Central memory CD8-positive, alpha-beta T cell (primary cell): ENCODE data around the gene UTP14C.
"Not testable (repeated sequence)": the region's sequence is repeated elsewhere in the genome, so short reads cannot be mapped to it uniquely, and the experiment has no call there.

Experiments
- ATAC-seq: fragments of 150-1000 bp; cut with Tn5 transposase; replicated peaks from 2 replicates; pipeline ENCODE4 v1.10.0; 2022; ENCODE audit warnings: mild to moderate bottlenecking, moderate FRiP score, moderate number of reproducible peaks; ENCODE audit not compliant: poor library complexity, severe bottlenecking; ENCODE audit errors: extremely low read depth
- DNase-seq, 2 donors: peaks; one replicate each; pipeline ENCODE4 v3.0.0; 2021; ENCODE audit warnings: low spot score in 2 of 2
- H3K27ac Mint-ChIP-seq: one replicate; pipeline ENCODE4 v1.8.0; 2022; ENCODE audit warnings: low read depth, mild to moderate bottlenecking, moderate library complexity, mixed read lengths
- H3K27me3 Mint-ChIP-seq: one replicate; pipeline ENCODE4 v1.8.0; 2022; ENCODE audit warnings: mixed read lengths
- H3K36me3 Mint-ChIP-seq: one replicate; pipeline ENCODE4 v1.8.0; 2022; ENCODE audit warnings: mild to moderate bottlenecking, moderate library complexity, mixed read lengths; ENCODE audit not compliant: insufficient read depth
- H3K4me1 Mint-ChIP-seq: one replicate; pipeline ENCODE4 v1.8.0; 2022; ENCODE audit warnings: mixed read lengths
- H3K4me3 Mint-ChIP-seq: one replicate; pipeline ENCODE4 v1.8.0; 2022; ENCODE audit warnings: mild to moderate bottlenecking, moderate library complexity, mixed read lengths
- H3K9me3 Mint-ChIP-seq: one replicate; pipeline ENCODE4 v1.8.0; 2022; ENCODE audit warnings: mixed read lengths

The UTP14C gene, protein sequence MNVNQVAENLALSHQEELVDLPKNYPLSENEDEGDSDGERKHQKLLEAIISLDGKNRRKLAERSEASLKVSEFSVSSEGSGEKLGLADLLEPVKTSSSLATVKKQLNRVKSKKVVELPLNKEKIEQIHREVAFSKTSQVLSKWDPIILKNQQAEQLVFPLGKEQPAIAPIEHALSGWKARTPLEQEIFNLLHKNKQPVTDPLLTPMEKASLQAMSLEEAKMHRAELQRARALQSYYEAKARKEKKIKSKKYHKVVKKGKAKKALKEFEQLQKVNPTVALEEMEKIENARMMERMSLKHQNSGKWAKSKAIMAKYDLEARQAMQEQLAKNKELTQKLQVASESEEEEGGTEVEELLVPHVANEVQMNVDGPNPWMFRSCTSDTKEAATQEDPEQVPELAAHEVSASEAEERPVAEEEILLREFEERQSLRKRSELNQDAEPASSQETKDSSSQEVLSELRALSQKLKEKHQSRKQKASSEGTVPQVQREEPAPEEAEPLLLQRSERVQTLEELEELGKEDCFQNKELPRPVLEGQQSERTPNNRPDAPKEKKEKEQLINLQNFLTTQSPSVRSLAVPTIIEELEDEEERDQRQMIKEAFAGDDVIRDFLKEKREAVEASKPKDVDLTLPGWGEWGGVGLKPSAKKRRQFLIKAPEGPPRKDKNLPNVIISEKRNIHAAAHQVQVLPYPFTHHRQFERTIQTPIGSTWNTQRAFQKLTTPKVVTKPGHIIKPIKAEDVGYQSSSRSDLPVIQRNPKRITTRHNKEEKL

DNA sequence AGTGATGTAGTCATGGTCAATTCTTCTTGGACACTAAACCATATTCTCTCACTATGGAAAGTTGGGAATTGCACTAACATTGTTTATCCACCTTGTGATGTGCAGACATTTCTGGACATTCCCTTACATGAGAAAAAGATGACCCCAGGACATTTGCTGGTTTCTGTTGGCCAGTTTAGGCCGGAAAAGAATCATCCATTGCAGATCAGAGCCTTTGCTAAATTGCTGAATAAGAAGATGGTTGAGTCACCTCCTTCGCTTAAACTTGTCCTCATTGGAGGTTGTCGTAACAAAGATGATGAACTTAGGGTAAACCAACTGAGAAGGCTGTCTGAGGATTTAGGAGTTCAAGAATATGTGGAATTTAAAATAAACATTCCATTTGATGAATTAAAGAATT lies at the start of gene UTP14C:
Gene UTP14C (plus strand): TSS at position 211 of the 400 bp plus-strand sequence. CDS start 4,114 bp downstream, outside the sequence.
- Mint-ChIP-seq H3K36me3 (peaks cover 42% of the 10 kb centered on the region), H3K4me3 (no peak within 1 kb of the TSS), H3K4me1 (peaks cover 42% of the 10 kb centered on the region), H3K27ac (no peak within 1 kb of the TSS), H3K9me3 (no peaks in the 10 kb centered on the region), H3K27me3 (no peaks in the 10 kb centered on the region)
- DNase-seq (no peak), ATAC-seq (no peak)

DNA sequence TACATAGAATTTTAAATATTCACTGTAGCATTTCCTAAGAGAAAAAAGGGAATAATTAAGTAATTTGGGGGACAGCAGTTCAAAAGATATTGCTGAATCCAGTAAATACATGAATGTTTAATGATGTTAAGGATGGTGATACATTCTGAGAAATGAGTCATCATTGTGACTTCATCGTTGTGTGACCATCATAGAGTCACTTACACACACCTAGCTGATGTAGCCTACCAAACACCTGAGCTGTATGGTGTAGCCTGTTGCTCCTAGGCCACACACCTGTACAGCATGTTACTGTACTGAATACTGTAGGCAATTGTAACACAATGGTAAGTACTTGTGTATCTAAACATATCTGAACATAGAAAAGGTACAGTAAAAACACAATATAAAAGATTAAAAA lies 48.1 kb upstream of the UTP14C start:
- Mint-ChIP-seq H3K9me3 (no peaks in the 10 kb centered on the region), H3K4me1 (no peaks in the 10 kb centered on the region), H3K27me3 (no peaks in the 10 kb centered on the region), H3K36me3 (no peaks in the 10 kb centered on the region), H3K27ac (no peak overlapping the region), H3K4me3 (no peak overlapping the region)
- ATAC-seq: no peak
- no peak for DNase-seq

DNA sequence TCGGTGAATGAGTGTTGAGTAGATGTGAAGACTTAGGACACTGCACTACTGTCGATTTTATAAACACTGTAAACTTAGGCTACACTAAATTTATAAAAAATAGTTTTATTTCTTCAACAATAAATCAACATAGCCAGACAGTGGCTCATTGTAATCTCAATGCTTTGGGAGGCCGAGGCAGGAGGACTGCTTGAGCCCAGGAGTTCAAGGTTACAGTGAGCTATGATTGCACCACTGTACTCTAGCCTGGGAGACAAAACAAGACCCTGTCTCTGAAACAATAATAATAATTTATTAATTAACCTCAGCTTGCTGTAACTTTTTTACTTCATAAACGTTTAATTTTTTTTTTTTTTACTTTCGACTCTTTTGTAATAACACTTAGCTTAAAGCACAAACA lies 47.6 kb upstream of the UTP14C start:
- H3K27me3 Mint-ChIP-seq: no peaks in the 10 kb centered on the region
- H3K4me3 Mint-ChIP-seq: no peak overlapping the region
- H3K9me3 Mint-ChIP-seq: no peaks in the 10 kb centered on the region
- no peaks in the 10 kb centered on the region for H3K36me3 Mint-ChIP-seq
- no peaks in the 10 kb centered on the region for H3K4me1 Mint-ChIP-seq
- DNase-seq (no peak), ATAC-seq (no peak)
- H3K27ac Mint-ChIP-seq: no peak overlapping the region

DNA sequence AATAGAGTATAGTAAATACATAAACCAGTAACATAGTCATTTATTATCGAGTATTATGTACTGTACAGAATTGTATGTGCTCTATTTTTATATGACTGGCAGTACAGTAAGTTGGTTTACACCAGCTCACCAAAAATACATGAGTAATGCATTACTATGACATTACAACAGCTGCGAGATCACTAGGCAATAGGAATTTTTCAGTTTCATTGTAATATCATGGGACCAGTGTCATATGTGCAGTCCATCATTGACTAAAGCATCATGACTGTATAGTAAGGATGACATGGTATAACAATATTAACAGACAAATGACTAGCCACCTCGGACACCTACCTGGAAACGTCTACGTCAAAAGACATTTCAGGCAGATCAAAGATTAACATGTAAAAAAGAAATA lies 46.9 kb upstream of the UTP14C start:
- Mint-ChIP-seq H3K27me3 (no peaks in the 10 kb centered on the region), H3K4me3 (no peak overlapping the region), H3K9me3 (no peaks in the 10 kb centered on the region), H3K4me1 (no peaks in the 10 kb centered on the region), H3K36me3 (no peaks in the 10 kb centered on the region), H3K27ac (no peak overlapping the region)
- ATAC-seq (no peak), DNase-seq (no peak)

DNA sequence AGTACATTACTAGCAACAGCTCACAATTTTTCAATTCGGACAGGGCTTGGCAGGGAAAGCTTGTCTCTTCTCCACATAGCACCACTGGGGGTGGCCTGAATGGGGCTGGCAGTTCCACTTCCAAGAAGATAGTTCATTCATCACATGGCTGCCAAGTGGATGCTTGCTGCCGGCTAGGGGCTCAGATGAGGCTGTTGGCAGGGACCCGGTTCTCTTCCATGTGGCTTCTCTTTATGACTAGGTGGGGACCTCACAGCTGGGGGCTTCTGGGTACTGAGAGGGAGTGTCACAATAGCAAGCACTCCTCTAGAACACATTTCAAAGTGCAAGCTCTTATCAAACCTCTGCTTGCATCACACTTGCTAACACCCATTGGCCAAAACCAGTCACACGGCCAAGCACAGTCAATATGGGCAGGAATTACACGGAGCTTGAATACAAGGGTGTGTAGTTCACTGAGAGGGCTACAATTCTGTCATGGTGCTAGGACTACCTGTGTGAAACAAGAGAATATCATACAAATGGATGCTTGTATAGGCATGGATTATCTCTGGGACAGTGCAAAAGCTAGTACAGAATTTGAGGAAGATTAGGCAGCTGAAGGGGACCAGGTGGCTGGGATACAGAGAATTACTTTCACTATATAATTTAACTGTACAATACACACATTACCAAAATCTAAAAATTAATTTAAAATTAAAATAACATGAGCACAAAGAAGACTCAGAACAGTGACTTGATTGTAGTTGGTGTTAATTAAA lies 45.5 kb upstream of the UTP14C start:
- no peak for ATAC-seq
- no peak for DNase-seq
- Mint-ChIP-seq H3K27ac (no peak overlapping the region), H3K9me3 (no peaks in the 10 kb centered on the region), H3K27me3 (peaks cover 8% of the 10 kb centered on the region), H3K4me1 (no peaks in the 10 kb centered on the region), H3K36me3 (no peaks in the 10 kb centered on the region), H3K4me3 (no peak overlapping the region)

DNA sequence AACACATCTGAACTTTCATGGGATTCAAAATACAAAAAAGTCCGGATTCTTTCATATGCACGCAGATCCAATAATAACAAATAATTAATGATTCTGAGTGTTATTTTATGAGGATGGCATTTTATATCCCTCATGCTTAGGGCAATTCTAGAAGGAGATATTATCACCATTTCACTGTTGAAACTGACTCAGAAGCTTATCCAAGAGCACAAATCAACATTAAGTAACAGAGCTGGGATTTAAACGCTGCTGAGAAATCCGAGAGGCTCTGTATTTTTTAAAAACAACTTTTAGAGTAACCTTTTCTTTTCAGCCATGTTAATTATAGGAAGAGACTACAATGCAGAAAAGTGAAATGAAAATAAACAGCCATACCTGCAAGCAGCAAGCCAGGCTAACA lies 43.6 kb upstream of the UTP14C start:
- DNase-seq: no peak
- Mint-ChIP-seq H3K9me3 (no peaks in the 10 kb centered on the region), H3K4me1 (no peaks in the 10 kb centered on the region)

DNA sequence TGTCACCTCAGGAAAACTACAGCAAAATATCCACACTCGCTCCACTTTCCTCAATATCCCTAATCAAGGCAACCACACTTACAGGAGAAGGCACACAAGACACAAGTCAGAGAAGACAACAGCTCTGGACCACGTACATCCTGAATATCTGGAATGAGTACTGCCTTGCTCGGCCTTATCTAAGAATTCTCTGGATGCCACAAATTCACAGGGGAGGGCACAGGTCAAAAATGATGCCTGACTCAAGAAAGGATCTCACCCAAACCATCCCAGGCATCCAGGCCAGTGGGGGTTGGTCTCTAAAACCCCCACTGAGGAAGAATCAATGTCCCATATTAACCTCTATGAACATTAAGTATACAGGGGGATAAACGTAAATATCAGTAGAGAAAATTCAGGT lies 43.1 kb upstream of the UTP14C start:
- H3K4me3 Mint-ChIP-seq: no peak overlapping the region
- ATAC-seq (no peak), DNase-seq (no peak)
- peaks cover 32% of the 10 kb centered on the region for H3K27me3 Mint-ChIP-seq
- no peaks in the 10 kb centered on the region for H3K9me3 Mint-ChIP-seq
- H3K27ac Mint-ChIP-seq: no peak overlapping the region
- no peaks in the 10 kb centered on the region for H3K36me3 Mint-ChIP-seq
- H3K4me1 Mint-ChIP-seq: no peaks in the 10 kb centered on the region

More for the DNA sequence above, 43.6 kb upstream of the UTP14C start:
- Mint-ChIP-seq H3K27ac (no peak overlapping the region), H3K4me3 (no peak overlapping the region), H3K27me3 (peaks cover 27% of the 10 kb centered on the region), H3K36me3 (no peaks in the 10 kb centered on the region)
- no peak for ATAC-seq

DNA sequence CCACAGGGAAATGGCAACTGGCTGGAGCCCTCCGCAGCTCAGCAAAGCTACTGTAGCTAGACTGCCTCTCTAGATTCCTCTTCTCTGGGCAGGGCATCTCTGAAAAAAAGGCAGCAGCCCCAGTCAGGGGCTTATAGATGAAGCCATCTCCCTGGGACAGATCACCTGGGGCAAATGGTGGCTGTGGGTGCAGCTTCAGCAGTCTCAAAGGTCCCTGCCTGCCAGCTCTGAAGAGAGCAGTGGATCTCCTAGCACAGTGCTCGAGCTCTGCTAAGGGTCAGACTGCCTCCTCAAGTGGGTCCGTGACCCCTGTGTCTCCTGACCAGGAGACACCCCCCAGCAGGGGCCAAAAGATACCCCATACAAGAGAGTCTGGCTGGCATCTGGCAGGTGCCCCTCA lies 41.2 kb upstream of the UTP14C start:
- H3K4me1 Mint-ChIP-seq, H3K36me3 Mint-ChIP-seq, H3K4me3 Mint-ChIP-seq, H3K9me3 Mint-ChIP-seq, ATAC-seq, H3K27ac Mint-ChIP-seq, DNase-seq: not testable (repeated sequence)
- H3K27me3 Mint-ChIP-seq: peaks cover 47% of the 10 kb centered on the region

DNA sequence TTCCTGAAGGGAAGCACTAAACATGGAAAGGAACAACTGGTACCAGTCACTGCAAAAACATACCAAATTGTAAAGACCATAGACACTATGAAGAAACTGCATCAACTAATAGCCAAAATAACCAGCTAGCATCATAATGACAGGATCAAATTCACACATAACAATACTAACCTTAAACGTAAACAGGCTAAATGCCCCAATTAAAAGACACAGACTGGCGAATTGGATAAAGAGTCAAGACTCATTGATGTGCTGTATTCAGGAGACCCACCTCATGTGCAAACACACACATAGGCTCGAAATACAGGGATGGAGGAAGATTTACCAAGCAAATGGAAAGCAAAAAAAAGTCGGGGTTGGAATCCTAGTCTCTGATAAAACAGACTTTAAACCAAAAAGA lies 39.6 kb upstream of the UTP14C start:
- not testable (repeated sequence) for H3K4me3 Mint-ChIP-seq, H3K9me3 Mint-ChIP-seq, H3K27ac Mint-ChIP-seq, H3K36me3 Mint-ChIP-seq, ATAC-seq, H3K4me1 Mint-ChIP-seq, DNase-seq
- H3K27me3 Mint-ChIP-seq: peaks cover 47% of the 10 kb centered on the region

DNA sequence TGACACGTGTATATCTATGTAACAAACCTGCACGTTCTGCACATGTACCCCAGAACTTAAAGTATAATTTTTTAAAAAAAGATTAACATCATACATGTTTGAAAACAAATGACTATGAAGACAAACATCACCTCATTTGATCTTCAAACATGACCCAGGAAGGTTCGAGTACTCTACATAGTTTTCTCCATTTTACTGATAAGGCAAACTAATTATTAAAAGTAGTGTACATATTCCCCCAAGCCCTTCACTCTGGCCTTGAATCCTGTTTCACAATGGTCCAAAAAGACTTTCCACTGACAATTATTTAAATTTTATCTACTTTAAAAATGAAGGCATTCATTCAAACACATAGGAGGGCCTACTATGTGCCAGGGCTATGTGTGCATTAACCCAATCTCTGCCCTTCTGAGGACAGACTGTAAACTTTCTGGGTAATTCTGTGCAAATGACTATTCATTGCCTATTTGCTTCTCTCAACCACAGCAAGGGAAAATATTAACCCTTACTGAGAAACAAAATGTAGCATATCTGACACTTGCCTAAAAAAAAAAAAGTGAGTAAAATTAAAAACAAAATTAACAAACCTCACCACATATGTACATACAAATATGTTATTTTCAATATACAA lies 35.4 kb upstream of the UTP14C start:
- Mint-ChIP-seq H3K27ac (no peak overlapping the region), H3K4me1 (no peaks in the 10 kb centered on the region), H3K36me3 (no peaks in the 10 kb centered on the region), H3K27me3 (peaks cover 46% of the 10 kb centered on the region), H3K4me3 (no peak overlapping the region), H3K9me3 (no peaks in the 10 kb centered on the region)
- ATAC-seq (no peak), DNase-seq (no peak)

DNA sequence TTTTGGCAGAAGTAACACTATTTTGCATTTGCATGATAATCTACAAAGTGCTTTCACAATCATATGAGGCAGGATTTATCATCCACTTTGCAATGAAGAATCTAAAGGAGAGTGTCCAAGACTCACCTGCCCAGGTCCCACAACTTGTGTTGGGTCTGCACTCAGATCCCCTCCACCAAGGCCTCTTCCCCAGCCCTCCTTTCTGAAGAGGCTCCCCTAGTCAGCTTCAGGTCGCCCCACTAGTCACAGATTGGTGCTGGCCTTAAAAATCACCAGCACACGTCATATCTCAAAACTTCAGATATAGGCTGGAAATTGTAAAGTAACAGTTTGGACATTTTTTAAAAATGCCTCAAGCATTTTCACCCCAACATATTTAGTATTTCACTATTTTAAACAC lies 30.8 kb upstream of the UTP14C start:
- DNase-seq: no peak
- Mint-ChIP-seq H3K27ac (no peak overlapping the region), H3K4me1 (no peaks in the 10 kb centered on the region), H3K4me3 (no peak overlapping the region), H3K36me3 (peaks cover 2% of the 10 kb centered on the region), H3K27me3 (peaks cover 42% of the 10 kb centered on the region), H3K9me3 (no peaks in the 10 kb centered on the region)
- ATAC-seq: no peak
